DOHH2 (cell line): Measurements from ENCODE around the gene PAN2.

Source experiments
- H3F3A ChIP-seq: fragments of 200-600 bp; sonication (generic), shearing (Covaris generic); 2 replicates; pipeline ENCODE4 v1.6.0; 2016; ENCODE audit warnings: antibody characterized with exemption, mild to moderate bottlenecking; ENCODE audit not compliant: control insufficient read depth, insufficient read depth
- H3K27ac ChIP-seq: fragments of 200-600 bp; sonication (generic); 2 replicates; pipeline ENCODE4 v1.5.1; 2014; ENCODE audit warnings: low read depth, mild to moderate bottlenecking, low read length, moderate library complexity
- H3K27me3 ChIP-seq: fragments of 200-600 bp; sonication (generic); 2 replicates; pipeline ENCODE4 v1.6.1; 2014; ENCODE audit warnings: mild to moderate bottlenecking, low read length, mixed read lengths; ENCODE audit not compliant: control insufficient read depth
- H3K36me3 ChIP-seq: fragments of 200-600 bp; sonication (generic); 2 replicates; pipeline ENCODE4 v1.6.1; 2014; ENCODE audit warnings: mild to moderate bottlenecking, low read length, moderate library complexity, mixed read lengths; ENCODE audit not compliant: control insufficient read depth
- H3K4me1 ChIP-seq: fragments of 200-600 bp; sonication (generic); 2 replicates; pipeline ENCODE4 v1.6.1; 2014; ENCODE audit warnings: mild to moderate bottlenecking, low read length, mixed read lengths; ENCODE audit not compliant: control insufficient read depth
- H3K4me2 ChIP-seq: fragments of 200-600 bp; sonication (generic); 2 replicates; pipeline ENCODE4 v1.6.0; 2014; ENCODE audit warnings: mild to moderate bottlenecking, low read length, moderate library complexity
- H3K4me3 ChIP-seq: fragments of 200-600 bp; sonication (generic); 2 replicates; pipeline ENCODE4 v1.5.1; 2014; ENCODE audit warnings: mild to moderate bottlenecking, low read length, mixed read lengths
- H3K79me2 ChIP-seq: fragments of 200-600 bp; sonication (generic); 2 replicates; pipeline ENCODE4 v1.6.1; 2014; ENCODE audit warnings: mild to moderate bottlenecking, low read length, mixed read lengths; ENCODE audit not compliant: control insufficient read depth
- H3K9me2 ChIP-seq: fragments of 200-600 bp; sonication (generic); replicated peaks from 2 replicates; pipeline ENCODE4 v1.6.1; 2014; ENCODE audit warnings: mild to moderate bottlenecking, low read length, mixed read lengths; ENCODE audit not compliant: control insufficient read depth
- H3K9me3 ChIP-seq: fragments of 200-600 bp; sonication (generic); 2 replicates; pipeline ENCODE4 v1.6.1; 2014; ENCODE audit warnings: antibody characterized with exemption, low read length, mixed read lengths; ENCODE audit not compliant: control insufficient read depth, insufficient read depth
- H4K20me1 ChIP-seq: fragments of 200-600 bp; sonication (generic); 2 replicates; pipeline ENCODE4 v1.6.0; 2014; ENCODE audit warnings: low read depth, mild to moderate bottlenecking, antibody characterized with exemption, low read length, moderate library complexity; ENCODE audit not compliant: control insufficient read depth, insufficient read depth
- CTCF ChIP-seq: fragments of 200-600 bp; sonication (generic); IDR thresholded peaks from one replicate; pipeline ENCODE4 v1.5.1; 2014; ENCODE audit warnings: antibody characterized with exemption, mild to moderate bottlenecking, low read depth, low read length; ENCODE audit not compliant: poor library complexity, severe bottlenecking
- EZH2phosphoT487 ChIP-seq: fragments of 200-600 bp; sonication (generic); IDR thresholded peaks from 2 replicates; pipeline ENCODE4 v1.6.1; 2017; ENCODE audit warnings: borderline replicate concordance, mild to moderate bottlenecking, antibody characterized with exemption, low read length, moderate library complexity, mixed read lengths

The PAN2 gene

GRCh38 chr12:56266693-56267442 is 66.9 kb downstream of the PAN2 start, which contains the start of gene COQ10A:
Gene COQ10A, plus strand, starts transcription at chr12:56266942. Its CDS starts 177 bp downstream, at chr12:56267119.
- H4K20me1 ChIP-seq = no peaks in the 10 kb centered on the region
- no peaks in the 10 kb centered on the region for H3K9me3 ChIP-seq
- peaks cover 14% of the 10 kb centered on the region for H3K4me1 ChIP-seq
- TF ChIP-seq CTCF (peak; percentile 58), EZH2phosphoT487 (no peak)
- no peaks in the 10 kb centered on the region for H3K27me3 ChIP-seq
- H3K4me2 ChIP-seq = peak within 1 kb of the TSS; percentile 75
- H3K9me2 ChIP-seq = no peaks in the 10 kb centered on the region
- H3K27ac ChIP-seq = peak within 1 kb of the TSS; percentile 67
- peaks cover 31% of the 10 kb centered on the region for H3F3A ChIP-seq
- no peaks in the 10 kb centered on the region for H3K79me2 ChIP-seq
- H3K36me3 ChIP-seq = peaks cover 23% of the 10 kb centered on the region
- H3K4me3 ChIP-seq = peak within 1 kb of the TSS; percentile 84
